Neutrophil (primary cell): ENCODE results near the gene HMHB1.

Experiments
- H3K27ac ChIP-seq: fragments of 200-600 bp; sonication (generic); 2 replicates; pipeline ENCODE4 v1.5.1; 2016; ENCODE audit warnings: mild to moderate bottlenecking, moderate library complexity
- H3K27me3 ChIP-seq: fragments of 200-600 bp; sonication (generic); 2 replicates; pipeline ENCODE4 v1.6.0; 2016; ENCODE audit warnings: mild to moderate bottlenecking
- H3K36me3 ChIP-seq: fragments of 200-600 bp; sonication (generic); 2 replicates; pipeline ENCODE4 v1.5.1; 2017
- H3K4me1 ChIP-seq, 2 experiments: fragments of 200-600 bp in 1 of 2; sonication (generic) in 1 of 2; 1 replicate in 1 of 2; 2 replicates in 1 of 2; pipeline versions ENCODE4 v1.5.1 to v1.6.1; 2013 to 2016; ENCODE audit warnings: low read depth in 1 of 2, low read length in 1 of 2, mild to moderate bottlenecking in 1 of 2, moderate library complexity in 1 of 2; ENCODE audit not compliant: control insufficient read depth in 1 of 2, insufficient read depth in 1 of 2
- H3K4me3 ChIP-seq, 2 experiments: fragments of 200-600 bp in 1 of 2; sonication (generic) in 1 of 2; 1 replicate in 1 of 2; 2 replicates in 1 of 2; pipeline ENCODE4 v1.5.1; 2013 to 2016; ENCODE audit warnings: low read depth in 1 of 2, low read length in 1 of 2, mild to moderate bottlenecking in 1 of 2, moderate library complexity in 1 of 2
- H3K9me3 ChIP-seq: fragments of 200-600 bp; sonication (generic); 2 replicates; pipeline ENCODE4 v1.5.1; 2016
- TF ChIP-seq, protein P1 (sequence below): fragments of 200-600 bp; sonication (generic); IDR thresholded peaks from 2 replicates; pipeline ENCODE4 v1.5.1; 2016; ENCODE audit warnings: antibody characterized with exemption

The HMHB1 gene

DNA sequence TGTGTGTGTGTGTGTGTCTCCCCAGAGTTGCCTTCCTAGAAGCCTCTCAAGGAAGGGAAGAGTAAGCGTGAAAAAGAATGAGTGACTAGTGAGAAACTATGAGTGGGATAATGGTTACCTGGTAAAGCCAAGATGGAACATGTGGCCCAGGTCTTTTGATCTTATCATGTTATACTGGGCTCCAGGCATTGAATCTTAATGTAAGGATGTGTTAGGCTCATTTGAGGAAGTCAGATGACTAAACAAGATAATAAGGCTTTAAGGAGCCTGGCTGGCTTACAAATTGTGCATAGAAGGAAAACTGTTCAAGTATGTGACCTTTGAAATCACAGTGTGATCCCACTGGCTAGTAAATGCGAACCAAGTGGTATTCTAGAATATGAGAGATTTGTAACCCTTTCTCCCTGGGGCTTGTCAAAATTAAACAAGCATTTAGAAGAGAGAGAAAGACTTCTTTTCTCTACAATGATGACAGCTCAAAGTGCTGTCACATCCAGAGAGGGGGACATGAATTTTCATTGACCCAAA is 29.9 kb upstream of the HMHB1 start:
- TF ChIP-seq, protein P1, sequence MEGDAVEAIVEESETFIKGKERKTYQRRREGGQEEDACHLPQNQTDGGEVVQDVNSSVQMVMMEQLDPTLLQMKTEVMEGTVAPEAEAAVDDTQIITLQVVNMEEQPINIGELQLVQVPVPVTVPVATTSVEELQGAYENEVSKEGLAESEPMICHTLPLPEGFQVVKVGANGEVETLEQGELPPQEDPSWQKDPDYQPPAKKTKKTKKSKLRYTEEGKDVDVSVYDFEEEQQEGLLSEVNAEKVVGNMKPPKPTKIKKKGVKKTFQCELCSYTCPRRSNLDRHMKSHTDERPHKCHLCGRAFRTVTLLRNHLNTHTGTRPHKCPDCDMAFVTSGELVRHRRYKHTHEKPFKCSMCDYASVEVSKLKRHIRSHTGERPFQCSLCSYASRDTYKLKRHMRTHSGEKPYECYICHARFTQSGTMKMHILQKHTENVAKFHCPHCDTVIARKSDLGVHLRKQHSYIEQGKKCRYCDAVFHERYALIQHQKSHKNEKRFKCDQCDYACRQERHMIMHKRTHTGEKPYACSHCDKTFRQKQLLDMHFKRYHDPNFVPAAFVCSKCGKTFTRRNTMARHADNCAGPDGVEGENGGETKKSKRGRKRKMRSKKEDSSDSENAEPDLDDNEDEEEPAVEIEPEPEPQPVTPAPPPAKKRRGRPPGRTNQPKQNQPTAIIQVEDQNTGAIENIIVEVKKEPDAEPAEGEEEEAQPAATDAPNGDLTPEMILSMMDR, result no peak
- Histone ChIP-seq H3K4me1 (no peaks in the 10 kb centered on the region), H3K27ac (no peak overlapping the region), H3K36me3 (no peaks in the 10 kb centered on the region), H3K4me3 (no peak overlapping the region), H3K9me3 (no peaks in the 10 kb centered on the region), H3K27me3 (no peaks in the 10 kb centered on the region)

DNA sequence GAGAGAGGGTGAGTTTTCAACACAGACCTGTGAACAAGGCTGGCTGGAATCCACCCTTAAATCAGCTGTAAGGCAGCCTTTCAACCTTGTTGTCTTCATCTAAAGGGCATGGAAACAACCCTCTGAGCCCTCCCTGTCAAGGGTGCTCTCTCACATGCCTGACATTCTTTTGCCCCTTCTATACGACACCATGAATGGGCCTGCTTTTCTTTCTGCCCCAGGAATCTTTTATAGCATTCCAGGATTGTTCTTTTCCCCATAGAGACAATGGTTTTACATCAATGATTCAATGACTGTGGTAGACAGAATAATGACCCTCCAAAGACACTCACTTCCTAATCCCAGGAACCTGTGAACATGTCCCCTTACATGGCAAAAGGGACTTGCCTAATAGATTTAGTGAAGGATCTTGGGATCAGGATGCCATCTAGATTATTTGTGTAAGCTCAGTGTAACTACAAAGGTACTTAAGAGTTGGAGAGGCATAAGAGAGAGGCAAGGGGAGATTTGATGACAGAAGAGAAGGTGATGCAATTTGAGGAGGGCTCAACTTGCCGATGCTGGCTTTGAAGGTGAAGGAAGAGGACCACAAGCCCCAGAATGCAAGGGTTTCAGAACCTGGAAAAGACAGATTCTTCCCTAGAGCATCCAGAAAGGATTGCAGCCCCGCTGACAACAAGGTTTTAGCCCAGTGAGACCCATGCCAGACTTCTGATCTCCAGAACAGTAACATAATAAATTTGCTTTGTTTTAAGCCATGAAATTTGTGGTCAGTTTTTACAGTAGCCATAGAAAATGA is 29.2 kb upstream of the HMHB1 start:
- H3K4me1 ChIP-seq, result no peaks in the 10 kb centered on the region
- no peak overlapping the region for H3K27ac ChIP-seq
- TF ChIP-seq, protein P1, result no peak
- no peaks in the 10 kb centered on the region for H3K27me3 ChIP-seq
- no peaks in the 10 kb centered on the region for H3K9me3 ChIP-seq
- no peaks in the 10 kb centered on the region for H3K36me3 ChIP-seq
- H3K4me3 ChIP-seq, result no peak overlapping the region

DNA sequence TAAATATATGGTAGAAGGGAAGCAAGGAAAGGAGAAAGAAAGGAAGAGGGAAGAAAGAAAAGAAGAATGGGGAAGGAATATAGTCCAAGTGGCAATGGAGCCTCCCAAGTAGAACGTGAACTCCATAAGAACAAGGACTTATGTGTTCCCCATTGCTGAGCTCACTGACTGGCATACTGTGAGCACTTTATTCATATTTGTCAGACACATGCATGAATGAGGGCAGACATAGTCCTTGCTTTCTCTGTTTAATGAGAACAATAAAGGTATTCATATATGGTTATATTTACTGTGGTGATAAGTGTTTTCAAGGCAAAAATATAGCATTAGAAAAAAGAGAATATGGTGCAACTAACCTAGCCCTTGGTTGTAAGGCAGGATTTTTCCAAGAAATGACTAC is 23.6 kb upstream of the HMHB1 start:
- TF ChIP-seq, protein P1, result no peak
- Histone ChIP-seq H3K9me3 (no peaks in the 10 kb centered on the region), H3K27ac (no peak overlapping the region), H3K4me3 (no peak overlapping the region), H3K4me1 (no peaks in the 10 kb centered on the region), H3K36me3 (no peaks in the 10 kb centered on the region), H3K27me3 (no peaks in the 10 kb centered on the region)

DNA sequence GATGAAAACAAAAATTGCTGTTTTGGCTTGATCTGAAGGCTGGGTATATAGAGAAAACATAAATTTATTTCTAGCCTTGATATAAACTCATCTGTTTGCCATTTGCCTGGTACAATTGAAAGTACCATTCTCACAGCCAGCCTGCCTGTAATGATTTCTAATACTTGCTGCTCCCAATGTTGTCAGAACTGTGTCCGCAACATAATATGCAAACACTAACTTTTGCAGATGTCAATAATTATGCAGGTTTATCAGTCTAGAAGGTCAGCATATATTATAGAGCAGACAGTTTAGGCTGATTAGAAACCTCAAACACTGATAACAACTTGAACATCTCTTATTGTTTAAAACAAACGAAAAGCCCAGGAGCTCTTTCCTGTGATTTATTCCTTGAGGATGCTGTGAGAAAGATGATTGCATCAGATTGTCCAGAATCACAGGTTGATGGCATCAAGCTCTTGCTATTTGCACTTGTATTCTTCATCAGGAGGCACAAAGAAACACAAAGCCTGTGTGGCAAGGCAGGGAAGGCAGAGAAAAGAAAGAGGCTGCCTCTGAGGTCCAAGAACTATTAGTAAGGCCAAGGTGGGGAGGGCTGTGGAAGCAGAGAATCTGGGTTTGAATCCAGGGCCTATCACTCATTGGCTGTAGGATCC is 21.4 kb upstream of the HMHB1 start:
- Histone ChIP-seq H3K4me3 (no peak overlapping the region), H3K27ac (no peak overlapping the region), H3K27me3 (no peaks in the 10 kb centered on the region), H3K4me1 (no peaks in the 10 kb centered on the region), H3K36me3 (no peaks in the 10 kb centered on the region), H3K9me3 (no peaks in the 10 kb centered on the region)
- TF ChIP-seq, protein P1, result no peak

DNA sequence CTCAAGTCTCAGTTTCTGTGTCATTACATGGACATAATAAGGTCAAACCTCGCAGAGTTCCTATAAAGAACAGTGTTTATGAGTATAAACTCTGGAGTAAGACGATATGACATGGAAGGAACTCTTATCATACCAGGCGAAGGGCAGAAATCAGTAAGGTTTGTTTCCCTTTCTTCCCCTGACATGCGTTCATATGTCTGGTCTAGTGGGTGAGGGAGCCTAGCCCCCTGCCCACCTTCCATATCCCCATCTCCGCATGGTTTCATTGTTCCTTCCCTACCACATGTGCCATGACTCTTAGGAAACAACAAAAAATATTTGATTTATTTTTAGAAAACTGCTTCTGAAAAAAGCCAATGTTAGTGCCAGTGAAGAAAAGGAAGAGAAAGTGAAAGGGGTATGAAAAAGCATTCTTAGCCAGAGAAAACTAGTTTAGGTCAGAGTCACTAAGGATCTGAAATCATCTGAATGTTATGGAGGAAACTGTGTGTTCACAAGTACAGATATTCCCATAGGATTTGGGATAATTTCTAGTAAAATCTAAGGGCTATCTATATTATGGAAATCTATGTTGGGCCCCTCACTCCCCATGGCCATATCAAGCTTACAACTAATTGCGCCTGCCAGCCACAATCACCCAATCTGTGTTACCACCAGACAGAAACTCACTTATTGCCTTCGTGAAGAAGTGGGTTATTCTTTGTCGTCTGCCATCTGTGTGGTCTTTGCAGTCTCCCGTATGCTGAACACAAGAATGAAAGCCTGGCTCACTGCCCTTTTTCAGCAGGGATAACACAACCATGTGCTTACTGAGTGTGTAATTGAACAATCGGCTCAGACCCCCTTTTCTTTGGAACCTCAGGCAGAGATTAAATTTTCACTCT is 19.9 kb upstream of the HMHB1 start:
- Histone ChIP-seq H3K36me3 (no peaks in the 10 kb centered on the region), H3K27me3 (no peaks in the 10 kb centered on the region), H3K9me3 (no peaks in the 10 kb centered on the region), H3K4me3 (no peak overlapping the region), H3K27ac (no peak overlapping the region), H3K4me1 (no peaks in the 10 kb centered on the region)
- TF ChIP-seq, protein P1, result no peak
